MCF 10A (cell line): ENCODE data around the gene STON1. TPM values are rescaled to one million over a fixed set of nuclear protein-coding genes. Genes with fewer than 3 reads are reported as not detected.
"Not testable (repeated sequence)": the region's sequence is repeated elsewhere in the genome, so short reads cannot be mapped to it uniquely, and the experiment has no call there.

Experiments used
- BruUV-seq: library from RNA; stranded (reverse); fragments of 400-500 nt; replicated peaks from 2 replicates; lab custom pipeline; 2021; lab: Mats Ljungman, UMichigan
- CTCF ChIA-PET: fragments of 300-600 bp; sonication (Branson Sonifier 250); formaldehyde crosslinking; extraction: SDS; loops from one replicate; lab custom pipeline; 2021; ENCODE audit warnings: antibody characterized with exemption, inconsistent platforms; lab: Yijun Ruan, JAX
- POLR2A ChIA-PET: fragments of 300-600, 350-650 bp; sonication (Branson Sonifier 250); formaldehyde crosslinking; extraction: SDS; loops from one replicate; lab custom pipeline; 2020; ENCODE audit warnings: antibody characterized with exemption, inconsistent platforms; lab: Yijun Ruan, JAX
- DNase-seq: peaks from one replicate; pipeline ENCODE4 v3.0.0-alpha.2; 2018; ENCODE audit not compliant: unreplicated experiment
- H3K27ac Mint-ChIP-seq: one replicate; pipeline ENCODE4 v1.8.0; 2022; ENCODE audit warnings: mild to moderate bottlenecking, low read depth, mixed read lengths; ENCODE audit not compliant: unreplicated experiment
- H3K27me3 Mint-ChIP-seq: one replicate; pipeline ENCODE4 v1.8.0; 2022; ENCODE audit warnings: mixed read lengths; ENCODE audit not compliant: insufficient read depth, unreplicated experiment
- H3K36me3 Mint-ChIP-seq: one replicate; pipeline ENCODE4 v1.8.0; 2022; ENCODE audit warnings: mild to moderate bottlenecking, moderate library complexity, mixed read lengths; ENCODE audit not compliant: insufficient read depth, unreplicated experiment
- H3K4me1 Mint-ChIP-seq: one replicate; pipeline ENCODE4 v1.8.0; 2022; ENCODE audit warnings: mixed read lengths; ENCODE audit not compliant: insufficient read depth, unreplicated experiment
- H3K4me3 Mint-ChIP-seq: one replicate; pipeline ENCODE4 v1.8.0; 2022; ENCODE audit warnings: mild to moderate bottlenecking, moderate library complexity, mixed read lengths; ENCODE audit not compliant: unreplicated experiment
- H3K9me3 Mint-ChIP-seq: one replicate; pipeline ENCODE4 v1.8.0; 2022; ENCODE audit warnings: mixed read lengths; ENCODE audit not compliant: unreplicated experiment
- intact Hi-C: fragments of 100-400 bp; cut with micrococcal nuclease; formaldehyde crosslinking; loops from 2 replicates; pipeline ENCODE4 v1.14.1; 2022
- total RNA-seq: library from RNA; stranded (reverse); gene quantifications from 2 replicates; pipeline ENCODE4 v1.2.3, GENCODE V29; 2022
- TF ChIP-seq, protein P1 (sequence below): fragments of 200-600 bp; IDR thresholded peaks from one replicate; pipeline ENCODE4 v1.8.0; 2022; ENCODE audit warnings: antibody characterized with exemption, mild to moderate bottlenecking; ENCODE audit not compliant: unreplicated experiment

STON1 gene
- total RNA-seq, 1 experiment from 2014 or later: 0.23 TPM

DNA sequence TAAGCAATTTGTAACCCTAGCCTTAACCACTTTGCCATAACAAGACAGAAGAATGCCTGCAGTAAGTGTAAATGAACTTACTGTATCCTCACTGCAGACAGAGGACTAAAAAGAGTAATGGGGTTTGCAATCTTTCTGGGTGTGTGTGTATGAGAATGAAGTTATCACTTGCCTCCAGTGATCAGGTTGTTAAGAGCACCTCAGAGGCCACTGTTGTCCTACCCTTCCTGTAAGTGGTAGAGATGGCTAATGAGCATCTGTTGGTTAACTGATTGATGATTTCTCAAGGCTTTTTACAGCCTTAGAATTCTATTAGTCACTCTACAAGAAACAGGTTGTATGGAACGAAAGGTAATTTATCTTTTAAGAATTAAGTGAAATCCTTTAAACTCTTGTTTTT lies 60.1 kb downstream of the STON1 start:
- Mint-ChIP-seq H3K4me3 (no peak overlapping the region), H3K27ac (no peak overlapping the region), H3K27me3 (no peaks in the 10 kb centered on the region), H3K9me3 (no peaks in the 10 kb centered on the region), H3K36me3 (no peaks in the 10 kb centered on the region), H3K4me1 (no peaks in the 10 kb centered on the region)
- no peak for DNase-seq
- TF ChIP-seq, protein P1, sequence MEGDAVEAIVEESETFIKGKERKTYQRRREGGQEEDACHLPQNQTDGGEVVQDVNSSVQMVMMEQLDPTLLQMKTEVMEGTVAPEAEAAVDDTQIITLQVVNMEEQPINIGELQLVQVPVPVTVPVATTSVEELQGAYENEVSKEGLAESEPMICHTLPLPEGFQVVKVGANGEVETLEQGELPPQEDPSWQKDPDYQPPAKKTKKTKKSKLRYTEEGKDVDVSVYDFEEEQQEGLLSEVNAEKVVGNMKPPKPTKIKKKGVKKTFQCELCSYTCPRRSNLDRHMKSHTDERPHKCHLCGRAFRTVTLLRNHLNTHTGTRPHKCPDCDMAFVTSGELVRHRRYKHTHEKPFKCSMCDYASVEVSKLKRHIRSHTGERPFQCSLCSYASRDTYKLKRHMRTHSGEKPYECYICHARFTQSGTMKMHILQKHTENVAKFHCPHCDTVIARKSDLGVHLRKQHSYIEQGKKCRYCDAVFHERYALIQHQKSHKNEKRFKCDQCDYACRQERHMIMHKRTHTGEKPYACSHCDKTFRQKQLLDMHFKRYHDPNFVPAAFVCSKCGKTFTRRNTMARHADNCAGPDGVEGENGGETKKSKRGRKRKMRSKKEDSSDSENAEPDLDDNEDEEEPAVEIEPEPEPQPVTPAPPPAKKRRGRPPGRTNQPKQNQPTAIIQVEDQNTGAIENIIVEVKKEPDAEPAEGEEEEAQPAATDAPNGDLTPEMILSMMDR: no peak
- no TSS peak for BruUV-seq
- POLR2A ChIA-PET: no interaction called here
- intact Hi-C loops: no loop called here
- CTCF ChIA-PET: interaction anchor here (0.6 to 1.4 kb wide), 5 partner anchors 16 to 796 kb away, joined by 3 to 5 read pairs (median 3); no protein-coding TSS in a partner anchor

DNA sequence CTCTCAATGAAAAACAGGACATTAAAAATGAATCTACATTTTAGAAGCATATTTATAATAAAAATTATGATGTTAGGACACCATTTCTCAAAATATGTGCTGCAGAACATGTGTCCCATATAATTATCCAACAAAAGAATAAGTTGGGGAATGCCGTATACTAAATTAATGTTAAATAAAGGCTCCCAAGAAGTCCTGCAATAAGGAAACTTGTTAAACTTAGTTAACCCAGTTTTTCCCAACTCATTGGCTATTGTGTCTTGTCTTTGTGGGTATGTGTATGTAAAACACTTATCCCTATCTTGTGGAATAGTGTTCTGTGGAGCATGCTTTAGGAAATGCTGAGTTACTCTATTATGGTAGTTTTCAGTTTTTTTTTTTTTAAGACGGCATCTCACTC lies 62.1 kb downstream of the STON1 start:
- no peak for DNase-seq
- POLR2A ChIA-PET: no interaction called here
- intact Hi-C loops: no loop called here
- BruUV-seq: no TSS peak
- H3K4me1 Mint-ChIP-seq: no peaks in the 10 kb centered on the region
- H3K27me3 Mint-ChIP-seq: no peaks in the 10 kb centered on the region
- H3K36me3 Mint-ChIP-seq: no peaks in the 10 kb centered on the region
- H3K27ac Mint-ChIP-seq: no peak overlapping the region
- no peak overlapping the region for H3K4me3 Mint-ChIP-seq
- CTCF ChIA-PET: interaction anchor here (0.6 to 1.1 kb wide), 5 partner anchors 22 to 209 kb away, joined by 3 to 5 read pairs (median 3); no protein-coding TSS in a partner anchor
- TF ChIP-seq, protein P1: no peak
- no peaks in the 10 kb centered on the region for H3K9me3 Mint-ChIP-seq

DNA sequence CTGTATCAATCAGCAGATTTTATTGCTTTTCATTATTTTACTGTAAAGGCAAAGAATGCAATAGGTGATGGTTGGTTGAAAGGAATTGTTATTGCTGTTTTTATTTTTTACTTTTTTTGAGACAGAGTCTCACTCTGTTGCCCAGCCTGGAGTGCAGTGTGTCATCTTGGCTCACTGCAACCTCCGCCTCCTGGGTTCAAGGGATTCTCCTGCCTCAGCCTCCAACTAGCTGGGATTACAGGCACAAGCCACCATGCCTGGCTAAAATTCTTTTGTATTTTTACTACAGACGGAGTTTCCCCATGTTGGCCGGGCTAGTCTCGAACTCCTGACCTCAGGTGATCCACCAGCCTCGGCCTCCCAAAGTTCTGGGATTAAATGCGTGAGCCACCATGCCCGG lies 66.8 kb downstream of the STON1 start:
- POLR2A ChIA-PET, H3K9me3 Mint-ChIP-seq, CTCF ChIA-PET, H3K4me1 Mint-ChIP-seq, H3K36me3 Mint-ChIP-seq, H3K27ac Mint-ChIP-seq, intact Hi-C loops, DNase-seq, BruUV-seq, H3K4me3 Mint-ChIP-seq, H3K27me3 Mint-ChIP-seq: not testable (repeated sequence)

DNA sequence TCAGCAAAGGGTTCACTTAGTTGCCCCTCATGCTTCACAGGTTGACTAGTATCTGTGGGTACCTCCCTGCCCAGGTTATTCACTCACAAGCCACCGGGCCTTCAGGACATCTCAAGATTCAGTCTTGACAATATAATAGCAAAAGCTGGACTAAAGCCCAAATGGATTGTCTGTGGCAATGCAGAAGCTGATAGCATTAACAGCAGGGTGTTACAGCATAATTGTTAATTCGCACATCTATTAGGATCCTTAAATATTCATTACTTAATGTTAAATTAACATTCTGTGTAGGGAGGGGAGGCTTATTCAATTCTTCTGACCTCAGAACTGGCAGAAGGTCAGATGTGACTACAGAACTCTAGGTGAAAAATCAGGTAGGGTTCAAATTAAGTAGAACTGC lies 67.5 kb downstream of the STON1 start:
- Mint-ChIP-seq H3K4me3 (no peak overlapping the region), H3K4me1 (no peaks in the 10 kb centered on the region), H3K36me3 (no peaks in the 10 kb centered on the region), H3K27me3 (no peaks in the 10 kb centered on the region), H3K27ac (no peak overlapping the region), H3K9me3 (no peaks in the 10 kb centered on the region)
- BruUV-seq: no TSS peak
- TF ChIP-seq, protein P1: no peak
- POLR2A ChIA-PET: no interaction called here
- CTCF ChIA-PET: interaction anchor here (1.3 kb wide), 1 partner anchor 348 kb away, joined by 4 read pairs; no protein-coding TSS in a partner anchor
- intact Hi-C loops: no loop called here
- DNase-seq: no peak
